H1 (cell line): ENCODE results near the gene COMT. TPM values are rescaled to one million over a fixed set of nuclear protein-coding genes. Genes with fewer than 3 reads are reported as not detected.

Experiments
- CTCF ChIA-PET: fragments of 300-600 bp; sonication (Branson Sonifier 250); formaldehyde crosslinking; loops from one replicate; lab custom pipeline; 2021; ENCODE audit not compliant: partially characterized antibody; lab: Charles Lee
- POLR2A ChIA-PET: fragments of 300-600 bp; sonication (Branson Sonifier 250); formaldehyde crosslinking; loops from one replicate; lab custom pipeline; 2021; ENCODE audit warnings: inconsistent platforms; ENCODE audit not compliant: partially characterized antibody; lab: Charles Lee
- DNase-seq, 2 experiments: peaks; one replicate each; pipeline versions ENCODE4 v3.0.0 to v3.0.0-alpha.2; 2010 to 2022; ENCODE audit warnings: low spot score in 2 of 2, low read depth in 1 of 2, mixed read lengths in 1 of 2
- FAIRE-seq: peaks from 2 replicates; lab custom pipeline; 2011; peaks lifted over from hg19 to GRCh38; lab: Jason Lieb, UNC
- H2AFZ ChIP-seq: 2 replicates; pipeline ENCODE4 v1.8.1; 2012; ENCODE audit warnings: low read length, inconsistent platforms
- H2AK5ac ChIP-seq: 2 replicates; pipeline ENCODE4 v1.6.1; 2013; ENCODE audit warnings: low read depth, low read length
- H2BK120ac ChIP-seq: replicated peaks from 2 replicates; pipeline ENCODE3; 2013; ENCODE audit warnings: low read depth, low read length, inconsistent platforms
- H2BK12ac ChIP-seq: 2 replicates; pipeline ENCODE4 v1.6.1; 2013; ENCODE audit warnings: low read depth, low read length
- H2BK15ac ChIP-seq: 2 replicates; pipeline ENCODE4 v1.6.1; 2013; ENCODE audit warnings: low read length
- H2BK20ac ChIP-seq: 2 replicates; pipeline ENCODE4 v1.6.1; 2013; ENCODE audit warnings: low read length
- H2BK5ac ChIP-seq: 2 replicates; pipeline ENCODE4 v1.6.1; 2013; ENCODE audit warnings: low read depth, low read length
- H3K14ac ChIP-seq: 2 replicates; pipeline ENCODE4 v1.6.1; 2013; ENCODE audit warnings: inconsistent platforms; ENCODE audit not compliant: insufficient read length
- H3K18ac ChIP-seq: 2 replicates; pipeline ENCODE4 v1.6.1; 2013; ENCODE audit warnings: low read length; ENCODE audit errors: extremely low read depth
- H3K23ac ChIP-seq: 2 replicates; pipeline ENCODE4 v1.6.1; 2013; ENCODE audit warnings: inconsistent platforms; ENCODE audit not compliant: insufficient read length
- H3K23me2 ChIP-seq: 2 replicates; pipeline ENCODE4 v1.6.1; 2013; ENCODE audit warnings: low read depth, low read length
- H3K27ac ChIP-seq: 2 replicates; pipeline ENCODE4 v1.6.1; 2011; ENCODE audit warnings: low read depth, low read length, inconsistent platforms
- H3K27me3 ChIP-seq, 4 experiments: replicated peaks in 1 of 4; 1 replicate in 1 of 4; 2 replicates in 3 of 4; pipeline versions ENCODE4 v1.6.1 to v1.8.1; 2011 to 2013; ENCODE audit warnings: low read length in 3 of 4, mild to moderate bottlenecking in 3 of 4, inconsistent platforms in 2 of 4, mixed read lengths in 2 of 4, moderate library complexity in 1 of 4; ENCODE audit not compliant: control insufficient read depth in 3 of 4, insufficient read depth in 3 of 4; ENCODE audit errors: extremely low read depth in 1 of 4
- H3K36me3 ChIP-seq, 4 experiments: 2 replicates each; pipeline versions ENCODE4 v1.6.1 to v1.8.1; 2011 to 2013; ENCODE audit warnings: mild to moderate bottlenecking in 4 of 4, low read length in 3 of 4, moderate library complexity in 2 of 4, control low read depth in 1 of 4, inconsistent platforms in 1 of 4; ENCODE audit not compliant: insufficient read depth in 4 of 4, control insufficient read depth in 2 of 4
- H3K4ac ChIP-seq: replicated peaks from 2 replicates; pipeline ENCODE3; 2013; ENCODE audit warnings: low read length, low read depth, mixed read lengths, inconsistent platforms; ENCODE audit not compliant: insufficient read length
- H3K4me1 ChIP-seq, 4 experiments: replicated peaks in 1 of 4; 1 replicate in 1 of 4; 2 replicates in 3 of 4; pipeline versions ENCODE4 v1.6.1 to v1.8.1; 2011 to 2013; ENCODE audit warnings: low read length in 3 of 4, inconsistent platforms in 2 of 4, mixed read lengths in 1 of 4; ENCODE audit not compliant: insufficient read depth in 4 of 4, control insufficient read depth in 3 of 4
- H3K4me2 ChIP-seq, 2 experiments: 2 replicates each; pipeline versions ENCODE4 v1.6.1 to v1.8.1; 2011 to 2013; ENCODE audit warnings: low read depth in 2 of 2, low read length in 2 of 2, control low read depth in 1 of 2, inconsistent platforms in 1 of 2, mild to moderate bottlenecking in 1 of 2; ENCODE audit not compliant: insufficient read depth in 1 of 2
- H3K4me3 ChIP-seq, 4 experiments: fragments of 200-600, 300-600 bp in 1 of 4; sonication (generic), shearing (Covaris generic), sonication (Bioruptor Twin) in 1 of 4; 2 replicates each; pipeline versions ENCODE4 v1.5.1 to v1.8.1; 2011 to 2016; ENCODE audit warnings: low read length in 4 of 4, low read depth in 3 of 4, control low read depth in 2 of 4, inconsistent platforms in 2 of 4, mild to moderate bottlenecking in 2 of 4, mixed read lengths in 1 of 4, moderate library complexity in 1 of 4; ENCODE audit not compliant: insufficient read depth in 2 of 4; ENCODE audit errors: extremely low read depth in 1 of 4
- H3K56ac ChIP-seq: replicated peaks from 2 replicates; pipeline ENCODE3; 2013; ENCODE audit warnings: low read depth, mild to moderate bottlenecking, mixed read lengths, low read length, inconsistent platforms; ENCODE audit not compliant: insufficient read length
- H3K79me1 ChIP-seq: 2 replicates; pipeline ENCODE4 v1.6.1; 2013; ENCODE audit warnings: low read depth, low read length, control low read depth
- H3K79me2 ChIP-seq, 2 experiments: 2 replicates each; pipeline versions ENCODE4 v1.6.1 to v1.8.1; 2012 to 2013; ENCODE audit warnings: low read length in 2 of 2, mild to moderate bottlenecking in 2 of 2, inconsistent platforms in 1 of 2; ENCODE audit not compliant: insufficient read depth in 2 of 2, control insufficient read depth in 1 of 2
- H3K9ac ChIP-seq, 4 experiments: replicated peaks in 1 of 4; 1 replicate in 1 of 4; 2 replicates in 3 of 4; pipeline versions ENCODE4 v1.6.1 to v1.8.1; 2011 to 2013; ENCODE audit warnings: low read depth in 3 of 4, low read length in 3 of 4, control low read depth in 2 of 4, mild to moderate bottlenecking in 2 of 4, moderate library complexity in 2 of 4, inconsistent platforms in 1 of 4; ENCODE audit errors: extremely low read depth in 1 of 4
- H3K9me3 ChIP-seq, 2 experiments: 2 replicates each; pipeline versions ENCODE4 v1.6.1 to v1.8.1; 2012 to 2013; ENCODE audit warnings: mild to moderate bottlenecking in 2 of 2, moderate library complexity in 2 of 2, control low read depth in 1 of 2, inconsistent platforms in 1 of 2, low read depth in 1 of 2, low read length in 1 of 2, mixed read lengths in 1 of 2; ENCODE audit not compliant: insufficient read depth in 2 of 2
- H4K20me1 ChIP-seq, 2 experiments: replicated peaks in 1 of 2; 2 replicates each; pipeline versions ENCODE3 to v1.8.1; 2011 to 2013; ENCODE audit warnings: inconsistent platforms in 2 of 2, low read length in 2 of 2, mild to moderate bottlenecking in 1 of 2; ENCODE audit not compliant: insufficient read depth in 2 of 2, control insufficient read depth in 1 of 2
- H4K5ac ChIP-seq: 2 replicates; pipeline ENCODE4 v1.6.1; 2013; ENCODE audit warnings: low read length, low read depth, mixed read lengths, inconsistent platforms; ENCODE audit not compliant: insufficient read length
- H4K8ac ChIP-seq: 2 replicates; pipeline ENCODE4 v1.8.0; 2013; ENCODE audit warnings: mild to moderate bottlenecking, moderate library complexity, low read length, inconsistent platforms; ENCODE audit not compliant: insufficient read depth; ENCODE audit errors: extremely low read depth
- H4K91ac ChIP-seq: replicated peaks from 2 replicates; pipeline ENCODE3; 2013; ENCODE audit warnings: low read length, mixed read lengths, inconsistent platforms; ENCODE audit not compliant: insufficient read length
- ASH2L ChIP-seq: fragments of 200-600, 300-600 bp; sonication (generic); IDR thresholded peaks from one replicate; pipeline ENCODE4 v1.7.1; 2017; ENCODE audit warnings: low read length
- CBX5 ChIP-seq: fragments of 300-800, 300-1000 bp; sonication (generic); IDR thresholded peaks from 2 replicates; pipeline ENCODE4 v1.7.1; 2016; ENCODE audit warnings: antibody characterized with exemption, low read length, low read depth
- CEBPB ChIP-seq: IDR thresholded peaks from 2 replicates; pipeline ENCODE4 v1.6.1; 2012; ENCODE audit warnings: low read depth, low read length
- HDAC2 ChIP-seq, 2 experiments: fragments of 300-600 bp in 1 of 2; sonication (generic) in 1 of 2; IDR thresholded peaks; 2 replicates each; pipeline ENCODE4 v1.6.1; 2011 to 2012; ENCODE audit warnings: low read depth in 2 of 2, low read length in 2 of 2, mild to moderate bottlenecking in 2 of 2, moderate library complexity in 2 of 2, borderline replicate concordance in 1 of 2, inconsistent platforms in 1 of 2
- PHF8 ChIP-seq: fragments of 200-600 bp; sonication (generic); conservative IDR thresholded peaks from 2 replicates; pipeline ENCODE4 v1.7.1; 2012; ENCODE audit warnings: low read depth, mild to moderate bottlenecking, inconsistent platforms, low read length, moderate library complexity
- RNF2 ChIP-seq: fragments of 200-900, 300-1000 bp; sonication (generic); IDR thresholded peaks from 2 replicates; pipeline ENCODE4 v1.7.1; 2016; ENCODE audit warnings: borderline replicate concordance, low read depth, mild to moderate bottlenecking, antibody characterized with exemption, low read length; ENCODE audit not compliant: poor library complexity, severe bottlenecking; ENCODE audit errors: missing control alignments
- SIN3A ChIP-seq, 2 experiments: IDR thresholded peaks in 1 of 2; conservative IDR thresholded peaks in 1 of 2; 2 replicates each; pipeline ENCODE4 v1.6.1; 2011 to 2012; ENCODE audit warnings: low read length in 2 of 2, improper control_type of control experiment in 1 of 2, low read depth in 1 of 2, mild to moderate bottlenecking in 1 of 2
- SP4 ChIP-seq: IDR thresholded peaks from 2 replicates; pipeline ENCODE4 v1.6.1; 2012; ENCODE audit warnings: low read length, inconsistent platforms
- TAF7 ChIP-seq: optimal IDR thresholded peaks from 2 replicates; pipeline ENCODE3; 2011; ENCODE audit warnings: low read depth, mild to moderate bottlenecking, inconsistent platforms, low read length, moderate library complexity, borderline replicate concordance
- WGBS, 2 experiments: shearing (Covaris generic) in 1 of 2; methylation state at CpG; one replicate each; pipeline versions ENCODE4 v1.1.6 to v1.1.7; 2013 to 2015; ENCODE audit warnings: low lambda C conversion rate in 2 of 2, mixed read lengths in 2 of 2, inconsistent platforms in 1 of 2, low coverage in 1 of 2, missing lambda C conversion rate in 1 of 2; ENCODE audit not compliant: insufficient replicate concordance in 2 of 2, insufficient coverage in 1 of 2, insufficient read length in 1 of 2; ENCODE audit errors: extremely low coverage in 1 of 2, missing lambda C conversion rate in 1 of 2; 5-methylcytosine and 5-hydroxymethylcytosine counted together
- polyA plus RNA-seq, 7 experiments: library from polyadenylated mRNA; depleted of rRNA in 3 of 7; stranded (reverse) in 5 of 7; unstranded in 2 of 7; fragments of >200 nt in 5 of 7; fragments of 200-250 nt in 2 of 7; gene quantifications; 1 replicate in 5 of 7; 2 replicates in 1 of 7; 4 replicates in 1 of 7; pipeline versions ENCODE4 v1.2.1 to v1.2.3, GENCODE V29; 2011 to 2013; ENCODE audit warnings: missing spikeins in 2 of 7, mixed read lengths in 2 of 7
- total RNA-seq: library from RNA; stranded (reverse); fragmentation: NEBNext Ultra II Directional; extraction: Animal tissue kit (Norgen Biotek cat#: 25700); gene quantifications from 2 replicates; pipeline ENCODE4 v1.2.1, GENCODE V29; 2021

COMT gene
- total and polyA plus RNA-seq, 2 of the 8 experiments (the other 6 are each of a cell fraction or from before 2014, with no cell fraction given) = 15.2 to 33.7 TPM

DNA sequence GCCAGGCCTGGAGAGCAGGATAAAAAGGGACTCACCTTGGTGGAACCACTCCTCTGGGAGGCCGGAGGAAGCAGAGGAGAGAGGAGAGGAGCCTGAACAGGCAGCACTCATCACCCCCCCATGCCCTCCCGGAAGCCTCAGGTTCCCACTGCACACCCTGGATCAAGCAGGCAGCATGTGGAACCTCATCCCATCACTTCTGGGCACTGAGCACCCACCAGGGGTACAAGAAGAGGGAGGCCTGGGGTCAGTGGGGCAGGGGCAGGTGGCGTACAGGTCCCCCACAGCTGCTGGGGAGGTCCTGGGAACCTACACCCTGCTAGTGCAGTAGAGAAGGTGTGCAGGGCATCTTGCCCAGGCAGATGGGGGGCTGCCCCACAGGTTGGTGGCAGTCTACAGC, 35.1 kb downstream of the COMT start:
- Histone ChIP-seq H2AK5ac (no peak overlapping the region), H4K20me1 (peaks cover 8 to 21% of the 10 kb centered on the region in 2 experiments), H3K4me3 (no peak overlapping the region), H3K4ac (no peak overlapping the region), H3K27me3 (no peaks in the 10 kb centered on the region), H2AFZ (no peak overlapping the region), H4K91ac (no peak overlapping the region), H4K8ac (no peak overlapping the region; the same call in 1 of the 2 replicates), H2BK120ac (no peak overlapping the region), H3K4me2 (no peak overlapping the region), H3K14ac (no peak overlapping the region), H3K18ac (no peak overlapping the region), H3K9me3 (no peaks in the 10 kb centered on the region), H3K56ac (no peak overlapping the region), H3K79me1 (no peaks in the 10 kb centered on the region), H2BK5ac (no peak overlapping the region), H3K23ac (no peak overlapping the region), H2BK15ac (no peak overlapping the region; the same call in 1 of the 2 replicates), H3K36me3 (peaks cover 7 to 50% (median 19%) of the 10 kb centered on the region in 4 experiments; a peak in 7 of 8 replicates), H3K4me1 (peaks cover 3 to 15% (median 13%) of the 10 kb centered on the region in 4 experiments; a peak in 6 of 7 replicates), H3K9ac (no peak overlapping the region), H2BK20ac (no peak overlapping the region), H4K5ac (no peak overlapping the region), H3K27ac (peak overlapping the region; percentile 48; the same call in 1 of the 2 replicates), H3K79me2 (no peaks in the 10 kb centered on the region), H3K23me2 (no peaks in the 10 kb centered on the region; the same call in 1 of the 2 replicates), H2BK12ac (no peak overlapping the region)
- TF ChIP-seq RNF2 (no peak), HDAC2 (IDR thresholded peaks at IDR 0.05; ENCODE audit: borderline replicate concordance in 1 of 2, low read depth in 2 of 2, low read length in 2 of 2) (no peak), ASH2L (no peak), TAF7 (no peak), SP4 (no peak), CEBPB (no peak), SIN3A (conservative IDR thresholded peaks at IDR 0.05 in 1 of 2, IDR thresholded peaks at IDR 0.05 in 1 of 2; ENCODE audit: low read depth in 1 of 2, low read length in 2 of 2) (no peak), PHF8 (no peak), CBX5 (no peak)
- FAIRE-seq (no peak), DNase-seq (no peak)
- ChIA-PET POLR2A (interaction anchor here (1.5 kb wide), 1 partner anchor 10 kb away, joined by 5 read pairs; no protein-coding TSS in a partner anchor), CTCF (interaction anchor here (0.7 to 2.2 kb wide), 4 partner anchors 10 to 51 kb away, joined by 3 to 6 read pairs (median 4); no protein-coding TSS in a partner anchor)
- WGBS, 2 experiments = 88% methylated on average over 1 of the region's 3 CpGs; no CpG with 5 or more reads in 1 of the 2 experiments
